ENCODE data around the gene OR6C6.
"Not testable (repeated sequence)": the region's sequence is repeated elsewhere in the genome, so short reads cannot be mapped to it uniquely, and the experiment has no call there.

The OR6C6 gene

GRCh38 chr12:55296469-55296868, at the start of gene OR6C6:
OR6C6 (minus strand) TSS chr12:55296569; CDS start chr12:55295232, 1,337 bp downstream.
- no peak for DNase-seq

- DNase-seq: no peak
These were observed 39.6 kb upstream of the OR6C6 start for GRCh38 chr12:55336002-55336401.

GRCh38 chr12:55330446-55330845, 34.1 kb upstream of the OR6C6 start, which contains the start of gene OR6C3:
OR6C3 (plus strand) TSS chr12:55330746; CDS start chr12:55331701, 955 bp downstream.
- DNase-seq: no peak

- DNase-seq: not testable (repeated sequence)
These were observed 29.4 kb upstream of the OR6C6 start for GRCh38 chr12:55325801-55326200.

GRCh38 chr12:55320201-55320600, 23.8 kb upstream of the OR6C6 start:
- no peak for DNase-seq

- no peak for DNase-seq
These were observed 17.7 kb upstream of the OR6C6 start, which contains the start of gene OR6C1 for GRCh38 chr12:55314043-55314442. OR6C1 (plus strand) TSS chr12:55314343; CDS start chr12:55320600, 6,257 bp downstream.

- DNase-seq: no peak
These were observed 6.4 kb downstream of the OR6C6 start for GRCh38 chr12:55289999-55290398.

- no peak for DNase-seq
These were observed 15.4 kb downstream of the OR6C6 start for GRCh38 chr12:55280991-55281390.

- DNase-seq: no peak
These were observed 38.1 kb downstream of the OR6C6 start for GRCh38 chr12:55258303-55258702.

GRCh38 chr12:55256831-55257230, 39.5 kb downstream of the OR6C6 start:
- DNase-seq: no peak

- no peak for DNase-seq
These were observed 43.1 kb downstream of the OR6C6 start for GRCh38 chr12:55253281-55253680.

GRCh38 chr12:55250944-55251343, 45.4 kb downstream of the OR6C6 start:
- DNase-seq: no peak

GRCh38 chr12:55246159-55246558, 50.2 kb downstream of the OR6C6 start:
- DNase-seq: no peak

GRCh38 chr12:55244309-55244708, 52.1 kb downstream of the OR6C6 start, which contains the start of gene OR6C74:
OR6C74 (plus strand) TSS chr12:55244609; CDS start chr12:55247288, 2,679 bp downstream.
- no peak for DNase-seq
